Amniotic stem cell (primary cell): ENCODE data around the gene PRR14L.
A peak's percentile ranks its signal among the peaks of the same experiment; 100 is the strongest.
"Not testable (repeated sequence)": the region's sequence is repeated elsewhere in the genome, so short reads cannot be mapped to it uniquely, and the experiment has no call there.

Source experiments
- DNase-seq: peaks from one replicate; lab custom pipeline; 2025; lab: John Stamatoyannopoulos, UW

Gene PRR14L

GRCh38 chr22:31681349-31682345, 68.3 kb downstream of the PRR14L start:
- DNase-seq, result no peak

GRCh38 chr22:31680861-31681341, 69.0 kb downstream of the PRR14L start:
- DNase-seq, result peak; percentile 25

DNA sequence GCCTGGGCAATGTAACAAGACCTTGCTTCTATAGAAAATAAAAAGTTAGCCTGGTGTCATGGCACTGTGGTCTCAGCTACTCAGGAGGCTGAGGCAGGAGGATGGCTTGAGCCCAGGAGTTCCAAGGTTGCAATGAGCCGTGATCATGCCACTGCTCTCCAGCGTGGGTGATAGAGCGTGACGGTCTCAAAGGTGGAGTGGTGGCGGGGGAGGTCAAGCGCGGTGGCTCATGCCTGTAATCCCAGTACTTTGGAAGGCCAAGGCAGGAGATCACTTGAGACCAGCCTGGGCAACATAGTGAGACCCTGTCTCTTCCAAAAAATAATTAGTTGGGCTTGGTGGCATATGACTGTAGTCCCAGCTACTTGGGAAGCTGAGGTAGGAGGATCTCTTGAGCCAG, 71.2 kb downstream of the PRR14L start:
- DNase-seq, result no peak

DNA sequence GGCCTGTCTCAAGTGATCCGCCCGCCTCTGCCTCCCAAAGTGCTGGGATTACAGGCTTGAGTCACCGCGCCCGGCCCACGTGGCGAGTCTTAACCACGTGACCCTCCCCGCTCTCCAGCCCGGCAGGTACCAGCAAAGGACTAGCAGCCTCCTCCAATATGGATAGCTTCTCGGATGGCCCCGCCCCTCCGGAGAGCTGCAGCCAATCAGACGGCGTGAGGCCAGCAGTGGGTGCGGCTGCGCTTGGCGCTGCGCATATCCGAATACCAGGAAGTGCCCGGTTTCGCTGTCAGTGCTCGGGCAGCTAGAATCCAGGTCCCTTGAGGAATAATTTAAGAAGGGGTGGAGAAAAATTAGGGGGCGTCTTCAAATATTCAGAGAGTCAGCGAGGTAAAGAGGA, 73.2 kb downstream of the PRR14L start:
- DNase-seq, result no peak

GRCh38 chr22:31674219-31674618, 75.7 kb downstream of the PRR14L start:
- DNase-seq, result not testable (repeated sequence)

- DNase-seq, result not testable (repeated sequence)
Measured at GRCh38 chr22:31668849-31669248, 81.1 kb downstream of the PRR14L start.

GRCh38 chr22:31662668-31663037, 87.3 kb downstream of the PRR14L start:
- no peak for DNase-seq

DNA sequence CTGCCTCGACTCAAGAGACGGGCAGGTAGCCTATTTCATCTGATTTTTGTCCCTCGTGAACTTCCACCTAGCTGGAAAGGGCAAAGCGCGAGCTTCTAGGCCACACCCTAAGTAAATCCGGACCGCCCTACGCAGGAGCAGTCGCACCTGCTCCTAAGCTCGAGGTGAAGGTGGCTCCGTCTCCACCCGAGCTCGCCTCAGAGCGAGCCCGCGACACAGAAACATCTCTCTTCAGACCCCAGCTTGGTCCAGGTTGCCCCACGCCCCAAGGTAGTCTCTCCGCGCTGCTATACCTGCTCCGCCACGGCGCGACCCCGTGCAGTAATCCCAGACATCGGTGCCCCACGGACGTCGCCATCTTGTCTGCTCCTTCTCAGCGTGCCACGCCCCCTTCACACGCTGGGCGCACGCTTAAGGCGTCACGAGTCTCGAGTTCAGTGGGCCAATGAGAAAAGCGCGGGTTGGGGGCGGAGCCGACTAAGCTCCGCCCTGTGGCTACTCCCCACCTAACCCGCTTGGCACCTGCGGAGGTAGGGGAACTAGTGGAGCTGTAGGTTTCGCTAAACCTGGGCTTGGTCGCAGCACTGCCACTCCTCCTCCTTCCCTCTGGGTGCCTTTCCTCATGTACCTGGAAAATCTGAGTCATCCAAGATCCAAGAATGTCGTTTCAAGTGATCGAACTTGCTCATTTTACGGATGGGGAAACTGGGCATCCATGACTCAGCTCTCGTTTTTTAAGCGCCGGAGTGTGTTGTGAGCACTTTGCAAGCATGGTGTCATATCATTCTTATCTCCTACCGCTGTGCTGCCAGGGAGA, 87.9 kb downstream of the PRR14L start, which contains the start of gene PISD:
TSS of gene PISD (minus strand) at position 365 of the 817 bp plus-strand sequence. CDS start at position 358, 7 bp downstream.
- DNase-seq, result peak; percentile 87

- not testable (repeated sequence) for DNase-seq
Measured at GRCh38 chr22:31660860-31661341, 89.0 kb downstream of the PRR14L start.

- no peak for DNase-seq
Measured at GRCh38 chr22:31659246-31659645, 90.7 kb downstream of the PRR14L start.

DNA sequence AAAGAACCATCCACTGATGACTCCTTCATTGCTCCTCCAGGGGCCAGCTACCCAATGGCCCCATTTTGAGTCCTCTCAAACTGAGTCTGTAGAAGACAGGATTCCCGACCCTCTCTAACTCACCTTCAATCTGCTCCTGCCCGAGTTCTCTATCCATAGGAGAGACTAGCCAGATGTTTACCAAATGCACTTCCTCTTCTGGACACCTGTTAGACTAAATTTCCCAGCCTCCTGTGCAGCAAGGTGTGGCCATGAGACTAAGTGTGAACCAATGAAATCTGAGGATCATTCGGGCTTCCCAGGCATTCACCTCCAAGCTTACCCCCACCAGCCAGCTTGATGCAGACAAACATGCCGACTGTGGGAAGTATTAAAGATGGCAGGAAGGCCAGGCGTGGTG, 95.5 kb downstream of the PRR14L start:
- no peak for DNase-seq

GRCh38 chr22:31653944-31654343, 96.0 kb downstream of the PRR14L start:
- no peak for DNase-seq

DNA sequence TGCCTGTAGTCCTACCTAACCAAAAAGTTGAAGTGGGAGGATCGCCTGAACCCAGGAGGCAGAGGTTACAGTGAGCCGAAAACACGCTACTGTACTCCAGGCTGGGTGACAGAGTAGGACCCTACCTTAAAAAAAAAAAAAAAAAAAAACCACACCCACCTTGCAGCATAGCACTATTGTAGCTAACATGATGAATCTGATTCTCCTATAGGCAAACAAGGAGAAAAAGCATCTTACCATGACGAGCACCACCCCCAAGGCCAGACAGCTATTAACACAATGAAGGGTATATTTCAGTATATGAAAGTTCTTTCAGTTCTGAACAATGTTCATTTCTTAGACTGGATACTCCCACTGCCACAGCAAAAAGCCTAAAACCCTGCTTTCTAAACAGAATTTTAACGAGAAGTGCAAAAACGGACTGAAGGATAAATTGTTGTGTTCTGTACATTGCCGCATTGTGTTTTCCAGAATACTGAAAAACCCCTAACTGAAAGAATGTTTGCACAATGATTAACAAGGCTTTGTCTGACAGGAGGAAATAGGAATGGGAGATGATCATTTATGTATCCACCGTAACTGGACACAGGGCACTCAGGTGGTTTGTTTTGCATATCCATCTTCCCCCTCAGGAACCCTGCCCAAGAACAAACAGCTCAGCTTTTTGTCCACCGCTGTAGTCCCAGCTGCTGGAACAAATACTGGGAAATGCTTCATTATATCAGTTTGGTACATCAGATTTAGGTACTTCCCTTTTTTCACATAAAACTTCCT, 96.8 kb downstream of the PRR14L start:
- DNase-seq, result no peak

DNA sequence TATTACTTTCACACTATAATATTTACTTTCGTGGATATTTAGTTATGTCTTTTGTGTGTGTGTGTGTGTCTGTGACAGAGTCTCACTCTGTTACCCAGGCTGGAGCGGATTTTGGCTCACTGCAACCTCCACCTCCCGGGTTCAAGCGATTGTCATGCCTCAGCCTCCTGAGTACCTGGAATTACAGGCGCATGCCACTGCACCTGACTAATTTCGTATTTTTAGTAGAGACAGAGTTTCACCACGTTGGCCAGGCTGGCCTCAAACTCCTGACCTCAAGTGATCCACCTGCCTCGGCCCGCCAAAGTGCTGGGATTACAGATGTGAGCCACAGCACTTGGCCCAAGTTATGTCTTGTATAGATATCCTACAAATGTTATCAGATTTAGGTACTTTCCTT, 97.8 kb downstream of the PRR14L start:
- DNase-seq, result no peak

- no peak for DNase-seq
Measured at GRCh38 chr22:31651664-31652063, 98.3 kb downstream of the PRR14L start.

DNA sequence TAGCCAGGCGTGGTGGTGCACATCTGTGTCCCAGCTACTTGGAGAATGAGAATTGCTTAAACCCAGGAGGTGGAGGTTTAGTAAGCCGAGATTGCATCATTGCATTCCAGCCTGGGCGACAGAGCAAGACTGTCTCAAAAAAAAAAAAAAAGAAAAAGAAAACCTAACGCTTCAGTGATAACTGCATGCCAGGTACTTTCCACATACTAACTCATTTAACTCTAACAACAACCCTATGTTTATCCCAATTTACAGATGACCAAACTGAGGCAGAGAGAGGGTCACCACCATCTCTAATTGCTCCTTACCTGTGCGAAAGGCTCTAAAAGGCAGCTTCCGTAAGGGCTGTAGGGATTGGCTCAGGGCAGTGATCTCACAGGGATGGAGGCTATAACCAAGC, 99.5 kb downstream of the PRR14L start:
- DNase-seq, result no peak

- DNase-seq, result no peak
Measured at GRCh38 chr22:31647523-31648320, 102.2 kb downstream of the PRR14L start.

DNA sequence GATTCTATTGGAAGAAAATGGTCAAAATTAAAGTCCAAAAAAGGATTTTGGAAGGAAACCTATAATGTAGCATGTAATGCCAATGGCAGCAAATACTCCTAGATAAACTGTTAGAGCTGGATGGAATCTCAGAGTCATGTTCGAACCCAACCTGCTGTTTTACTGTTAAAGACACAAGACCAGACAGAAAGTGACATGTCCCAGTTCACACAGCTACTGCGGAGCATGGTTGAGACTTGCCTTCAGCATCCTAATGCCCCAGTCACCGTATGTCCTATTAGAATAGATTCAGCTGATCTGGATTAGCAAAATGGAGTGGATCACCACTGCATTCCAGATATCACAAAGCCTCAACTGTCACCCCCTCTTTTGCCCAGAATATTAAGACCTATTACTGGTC, 102.9 kb downstream of the PRR14L start:
- no peak for DNase-seq

- no peak for DNase-seq
Measured at GRCh38 chr22:31646186-31647019, 103.5 kb downstream of the PRR14L start.
